Psoas muscle (tissue), 8 donors: Measurements from ENCODE around the gene ALDH18A1. TPM values are rescaled to one million over a fixed set of nuclear protein-coding genes. Genes with fewer than 3 reads are reported as not detected.
A peak's percentile ranks its signal among the peaks of the same experiment; 100 is the strongest.

Experiments
- ATAC-seq, 4 donors: fragments of 200-7000 bp; cut with Tn5 transposase; one replicate each; pipeline ENCODE4 v1.9.1; 2020; ENCODE audit warnings: moderate library complexity in 3 of 4, mild to moderate bottlenecking in 2 of 4
- DNase-seq, 2 donors: peaks; one replicate each; pipeline ENCODE4 v3.0.0-alpha.2; 2020
- H3K27ac ChIP-seq: fragments of 200-600 bp; one replicate; pipeline ENCODE4 v1.8.0; 2022
- H3K27me3 ChIP-seq, 3 donors: fragments of 200-600 bp in 1 of 3; one replicate each; pipeline versions ENCODE4 v1.6.1 to v1.8.0; 2013 to 2022; ENCODE audit warnings: low read length in 2 of 3, mild to moderate bottlenecking in 2 of 3, moderate library complexity in 1 of 3; ENCODE audit not compliant: insufficient read depth in 3 of 3
- H3K36me3 ChIP-seq, 2 donors: fragments of 200-600 bp in 1 of 2; one replicate each; pipeline versions ENCODE4 v1.6.1 to v1.8.0; 2013 to 2022; ENCODE audit warnings: low read depth in 1 of 2, mild to moderate bottlenecking in 1 of 2, moderate library complexity in 1 of 2; ENCODE audit not compliant: insufficient read depth in 1 of 2
- H3K4me1 ChIP-seq: fragments of 200-600 bp; one replicate; pipeline ENCODE4 v1.8.0; 2022
- H3K4me3 ChIP-seq: fragments of 200-600 bp; one replicate; pipeline ENCODE4 v1.8.0; 2022; ENCODE audit warnings: mild to moderate bottlenecking
- H3K9me3 ChIP-seq: fragments of 200-600 bp; one replicate; pipeline ENCODE4 v1.8.0; 2022
- WGBS, 3 donors: extraction: QIAGEN DNeasy Blood & Tissue Kit; methylation state at CpG; one replicate each; pipeline versions ENCODE4 v1.1.6 to v1.1.7; 2013; 5-methylcytosine and 5-hydroxymethylcytosine counted together
- intact Hi-C, 2 donors: fragments of 100-400 bp; cut with DNase I; formaldehyde crosslinking; loops; one replicate each; pipeline versions ENCODE4 v1.11.0 to v1.14.2; 2022
- polyA plus RNA-seq, 3 donors: library from polyadenylated mRNA; stranded (reverse); fragments of 200-250 nt; gene quantifications; one replicate each; pipeline ENCODE4 v1.2.3, GENCODE V29; 2013
- total RNA-seq, 4 donors: library from RNA; stranded (reverse); fragmentation: NEBNext Ultra II Directional in 2 of 4; extraction: Animal tissue kit (Norgen Biotek cat#: 25700) in 2 of 4; gene quantifications; one replicate each; pipeline versions ENCODE4 v1.2.1 to v1.2.4, GENCODE V29; 2021 to 2023
- TF ChIP-seq, protein P1 (sequence below): fragments of 200-600 bp; IDR thresholded peaks from one replicate; pipeline ENCODE4 v1.8.0; 2022; ENCODE audit warnings: antibody characterized with exemption
- donor health status: healthy with polysubstance abuse.
- donor health status: DM: no; HTN: no; CAD: no; lungs with moderate emphysema.
- donor health status: Bipolar disorder and iron deficiency.
- donor health status: healthy.
- donor health status: DM: yes; HTN: yes; CAD: no.
- donor health status: DM: no; HTN: no; CAD: no.
- donor health status: DM: no; HTN: no; CAD: no.
- donor health status: DM: yes; HTN: yes; CAD: no.

Gene ALDH18A1
- total and polyA plus RNA-seq, 7 donors, result 2.4 to 18.1 (median 5.7) TPM

DNA sequence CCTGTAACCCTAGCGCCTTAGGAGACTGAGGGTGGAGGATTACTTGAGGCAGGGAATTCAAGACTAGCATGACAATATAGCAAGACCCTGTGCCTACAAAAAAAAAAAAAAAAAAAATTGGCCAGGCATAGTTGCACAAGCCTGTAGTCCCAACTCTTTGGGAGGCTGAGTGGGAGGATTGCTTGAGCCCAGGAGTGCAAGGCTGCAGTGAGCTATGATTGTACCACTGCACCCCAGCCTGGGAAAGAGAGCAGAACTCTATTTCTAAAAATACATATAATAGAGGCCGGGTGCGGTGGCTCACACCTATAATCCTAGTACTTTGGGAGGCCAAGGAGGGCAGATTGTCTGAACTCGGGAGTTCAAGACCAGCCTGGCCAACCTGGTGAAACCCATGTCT, 85.1 kb downstream of the ALDH18A1 start:
- Histone ChIP-seq H3K36me3 (no peaks in the 10 kb centered on the region), H3K4me3 (no peak overlapping the region), H3K27me3 (no peaks in the 10 kb centered on the region), H3K4me1 (peaks cover 3% of the 10 kb centered on the region), H3K9me3 (no peaks in the 10 kb centered on the region), H3K27ac (no peak overlapping the region)
- 81 to 94% (median 87%) methylated on average over 4 of the region's 4 CpGs for WGBS, 3 donors
- no peak for DNase-seq
- TF ChIP-seq, protein P1, sequence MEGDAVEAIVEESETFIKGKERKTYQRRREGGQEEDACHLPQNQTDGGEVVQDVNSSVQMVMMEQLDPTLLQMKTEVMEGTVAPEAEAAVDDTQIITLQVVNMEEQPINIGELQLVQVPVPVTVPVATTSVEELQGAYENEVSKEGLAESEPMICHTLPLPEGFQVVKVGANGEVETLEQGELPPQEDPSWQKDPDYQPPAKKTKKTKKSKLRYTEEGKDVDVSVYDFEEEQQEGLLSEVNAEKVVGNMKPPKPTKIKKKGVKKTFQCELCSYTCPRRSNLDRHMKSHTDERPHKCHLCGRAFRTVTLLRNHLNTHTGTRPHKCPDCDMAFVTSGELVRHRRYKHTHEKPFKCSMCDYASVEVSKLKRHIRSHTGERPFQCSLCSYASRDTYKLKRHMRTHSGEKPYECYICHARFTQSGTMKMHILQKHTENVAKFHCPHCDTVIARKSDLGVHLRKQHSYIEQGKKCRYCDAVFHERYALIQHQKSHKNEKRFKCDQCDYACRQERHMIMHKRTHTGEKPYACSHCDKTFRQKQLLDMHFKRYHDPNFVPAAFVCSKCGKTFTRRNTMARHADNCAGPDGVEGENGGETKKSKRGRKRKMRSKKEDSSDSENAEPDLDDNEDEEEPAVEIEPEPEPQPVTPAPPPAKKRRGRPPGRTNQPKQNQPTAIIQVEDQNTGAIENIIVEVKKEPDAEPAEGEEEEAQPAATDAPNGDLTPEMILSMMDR, result no peak
- no peak for ATAC-seq
- intact Hi-C loops, result no loop called here

DNA sequence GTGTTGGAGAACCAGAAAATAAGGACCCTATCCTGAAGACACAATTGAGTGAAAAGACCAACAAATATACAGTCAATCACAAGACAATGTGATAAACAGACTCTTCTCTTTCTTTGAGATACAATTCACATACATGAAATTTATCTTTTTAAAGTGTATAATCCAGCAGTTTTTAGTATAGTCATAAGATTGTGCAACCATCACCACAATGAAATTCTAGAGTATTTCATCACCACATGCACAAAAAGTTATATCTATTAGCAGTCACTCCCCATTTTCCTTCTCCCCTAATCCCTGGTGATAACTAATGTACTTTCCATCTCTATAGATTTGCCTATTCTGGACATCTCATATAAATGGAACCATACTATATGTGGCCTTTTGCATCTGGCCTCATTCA, 87.1 kb downstream of the ALDH18A1 start:
- no peak overlapping the region for H3K4me3 ChIP-seq
- H3K27me3 ChIP-seq, result no peaks in the 10 kb centered on the region
- ATAC-seq (no peak), DNase-seq (no peak)
- no peaks in the 10 kb centered on the region for H3K4me1 ChIP-seq
- TF ChIP-seq, protein P1, result no peak
- H3K36me3 ChIP-seq, result no peaks in the 10 kb centered on the region
- intact Hi-C loops, result no loop called here
- H3K9me3 ChIP-seq, result no peaks in the 10 kb centered on the region
- no peak overlapping the region for H3K27ac ChIP-seq

DNA sequence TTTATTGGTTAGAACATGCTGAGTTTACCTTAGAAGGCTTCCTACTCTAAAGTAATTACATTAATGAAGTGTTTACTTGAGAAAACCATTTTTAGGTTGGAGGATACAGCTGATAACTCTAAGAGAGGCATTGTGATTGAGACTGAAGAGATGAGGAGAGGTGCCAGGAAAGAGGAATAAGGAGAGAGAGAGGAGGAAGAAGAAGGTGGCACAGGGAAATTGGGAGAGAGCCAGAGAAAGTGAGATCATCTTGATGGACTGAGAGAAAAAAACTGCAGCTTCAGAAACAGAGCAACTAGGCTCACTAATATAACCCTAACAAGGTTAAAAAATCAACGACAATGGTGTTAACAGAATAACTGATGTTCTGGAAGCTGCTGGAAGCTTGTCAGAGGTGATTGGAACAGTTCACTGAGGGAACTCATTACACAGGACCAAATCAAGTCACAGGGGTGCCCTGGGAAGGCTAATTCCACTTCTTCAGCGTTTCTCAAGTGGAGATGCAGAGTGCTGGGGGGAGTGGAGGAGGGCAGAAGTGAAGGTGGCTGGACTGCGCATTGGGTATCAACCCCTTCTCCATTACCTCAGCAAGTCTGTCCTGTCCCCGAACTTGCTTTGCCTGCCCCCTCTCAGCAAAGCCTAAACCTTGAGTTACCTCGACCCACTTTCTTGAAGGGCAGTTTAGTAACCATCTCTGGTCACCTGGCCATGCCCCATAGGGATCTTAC, 88.4 kb downstream of the ALDH18A1 start:
- Histone ChIP-seq H3K9me3 (no peaks in the 10 kb centered on the region), H3K4me3 (no peak overlapping the region), H3K4me1 (no peaks in the 10 kb centered on the region), H3K36me3 (no peaks in the 10 kb centered on the region), H3K27ac (no peak overlapping the region), H3K27me3 (no peaks in the 10 kb centered on the region)
- ATAC-seq (peak in 1 of 4 donors; percentile 39), DNase-seq (no peak)
- TF ChIP-seq, protein P1, result no peak
- intact Hi-C loops, result no loop called here
- WGBS, 3 donors, result 68 to 87% (median 82%) methylated on average over 5 of the region's 5 CpGs

DNA sequence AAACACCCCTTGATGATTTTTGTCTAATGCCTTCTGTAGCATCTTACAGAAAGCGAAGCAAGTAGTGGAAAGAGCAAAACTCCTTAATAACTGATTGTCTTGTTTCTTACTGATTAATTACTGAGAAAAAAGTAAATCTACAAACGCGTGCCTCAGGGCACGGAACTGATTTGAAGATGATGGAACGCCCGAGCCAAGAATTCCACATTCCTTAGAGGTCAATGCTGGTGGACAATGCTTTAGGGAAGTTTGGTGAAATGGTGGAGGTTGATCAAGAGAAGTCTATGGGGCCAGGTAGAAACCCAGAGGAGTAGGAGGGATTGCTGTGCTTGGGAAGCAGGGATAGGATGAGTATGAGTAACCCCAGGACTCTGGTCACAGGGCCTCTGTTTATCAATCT, 90.4 kb downstream of the ALDH18A1 start:
- TF ChIP-seq, protein P1, result no peak
- Histone ChIP-seq H3K9me3 (no peaks in the 10 kb centered on the region), H3K27me3 (no peaks in the 10 kb centered on the region), H3K4me3 (no peak overlapping the region), H3K36me3 (no peaks in the 10 kb centered on the region), H3K27ac (no peak overlapping the region), H3K4me1 (no peaks in the 10 kb centered on the region)
- ATAC-seq, result no peak
- 91 to 95% (median 93%) methylated on average over 6 of the region's 6 CpGs for WGBS, 3 donors
- no peak for DNase-seq
- intact Hi-C loops, result no loop called here

DNA sequence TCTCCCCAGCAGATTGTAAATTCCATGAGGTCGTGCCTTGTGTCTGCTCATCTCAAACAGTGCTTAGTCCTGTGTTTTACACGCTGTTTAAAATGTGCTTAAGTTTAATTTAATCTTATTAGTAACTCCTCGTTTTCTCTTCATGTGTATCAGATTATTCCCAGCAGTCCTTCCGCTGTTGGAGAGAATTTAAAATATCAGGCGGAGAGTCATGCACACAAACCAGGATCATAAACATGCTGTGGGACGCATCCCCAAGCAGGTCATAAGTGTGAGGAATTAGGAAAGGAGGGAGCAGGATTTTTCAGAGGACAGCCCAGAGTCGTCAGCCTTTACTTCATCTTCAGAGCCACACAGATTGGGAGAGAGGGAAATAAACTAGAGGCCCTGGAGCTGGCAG, 91.2 kb downstream of the ALDH18A1 start:
- intact Hi-C loops, result no loop called here
- ATAC-seq, result no peak
- DNase-seq, result no peak
- H3K36me3 ChIP-seq, result no peaks in the 10 kb centered on the region
- no peak overlapping the region for H3K4me3 ChIP-seq
- TF ChIP-seq, protein P1, result no peak
- H3K4me1 ChIP-seq, result peaks cover under 1% of the 10 kb centered on the region
- 67 to 79% (median 75%) methylated on average over 7 of the region's 7 CpGs for WGBS, 3 donors
- no peaks in the 10 kb centered on the region for H3K27me3 ChIP-seq
- no peaks in the 10 kb centered on the region for H3K9me3 ChIP-seq
- H3K27ac ChIP-seq, result no peak overlapping the region
